PC-9 (cell line): ENCODE measurements around the gene STRN4.

Source experiments
- CTCF ChIP-seq: fragments of 200-600 bp; sonication (generic); conservative IDR thresholded peaks from 2 replicates; pipeline ENCODE4 v1.6.1; 2017; ENCODE audit warnings: mixed run types, antibody characterized with exemption, mild to moderate bottlenecking, moderate library complexity
- EZH2 ChIP-seq: fragments of 200-600 bp; sonication (generic); IDR thresholded peaks from 2 replicates; pipeline ENCODE4 v1.8.0; 2017; ENCODE audit warnings: antibody characterized with exemption, low read depth

GRCh38 chr19:46725036-46725820 is 21.0 kb downstream of the STRN4 start:
- TF ChIP-seq EZH2 = no peak
- TF ChIP-seq CTCF = no peak
